Suprapubic skin (tissue), 4 donors: Measurements from ENCODE around the gene NDUFV1.

Source experiments
- EP300 ChIP-seq: sonication (generic); formaldehyde crosslinking; IDR thresholded peaks from one replicate; pipeline ENCODE4 v1.6.1; 2017; ENCODE audit warnings: antibody characterized with exemption
- POLR2A ChIP-seq, 2 donors: fragments of 450-650 bp; IDR thresholded peaks; one replicate each; pipeline ENCODE4 v1.6.1; 2017; ENCODE audit warnings: antibody characterized with exemption in 2 of 2, mild to moderate bottlenecking in 2 of 2, moderate library complexity in 2 of 2
- POLR2AphosphoS5 ChIP-seq, 3 donors: sonication (generic); formaldehyde crosslinking; IDR thresholded peaks; one replicate each; pipeline ENCODE4 v1.6.1; 2017; ENCODE audit warnings: antibody characterized with exemption in 3 of 3
- TF ChIP-seq, protein P1 (sequence below), 2 donors: fragments of 200-600 bp in 1 of 2; fragments of 450-650 bp in 1 of 2; sonication (generic) in 1 of 2; IDR thresholded peaks; one replicate each; pipeline ENCODE4 v1.5.1; 2016 to 2019; ENCODE audit warnings: antibody characterized with exemption in 2 of 2, mild to moderate bottlenecking in 1 of 2, moderate library complexity in 1 of 2

DNA sequence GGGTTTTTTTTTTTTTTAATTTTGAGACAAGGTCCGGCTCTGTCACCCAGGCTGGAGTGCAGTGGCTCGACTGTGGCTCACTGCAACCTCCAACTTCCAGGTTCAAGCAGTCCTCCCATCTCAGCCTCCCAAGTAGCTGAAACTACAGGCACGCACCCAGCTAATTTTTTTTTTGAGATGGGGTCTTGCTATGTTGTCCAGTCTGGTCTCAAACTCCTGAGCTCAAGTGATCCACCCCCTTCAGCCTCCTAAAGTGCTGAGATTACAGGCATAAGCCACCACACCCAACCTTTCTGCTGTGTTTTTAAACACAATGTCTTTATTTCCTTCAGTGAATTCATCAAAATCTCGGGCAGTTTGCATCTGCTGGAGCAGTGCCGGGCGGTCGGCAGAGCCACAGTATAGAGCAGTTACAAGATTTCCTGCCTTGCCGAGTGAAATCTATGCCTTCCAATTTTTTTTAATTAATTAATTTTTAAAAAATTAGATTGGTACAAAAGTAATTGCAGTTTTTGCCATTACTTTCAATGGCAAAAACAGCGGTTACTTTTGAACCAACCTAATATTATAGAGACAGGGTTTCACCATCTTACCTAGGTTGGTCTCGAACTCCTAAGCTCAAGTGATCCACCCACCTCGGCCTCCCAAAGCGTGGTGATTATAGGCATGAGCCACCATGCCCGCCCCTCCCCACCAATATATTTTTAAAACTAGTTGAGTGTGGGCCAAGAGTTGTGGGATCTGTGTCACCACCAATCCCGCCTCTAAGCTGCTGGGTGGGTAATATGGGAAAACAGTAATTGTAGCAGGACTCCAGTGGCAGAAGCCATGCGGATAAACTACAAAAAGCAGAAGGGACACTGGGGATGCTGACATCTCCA lies 46.5 kb downstream of the NDUFV1 start:
- TF ChIP-seq EP300, result no peak
- TF ChIP-seq POLR2AphosphoS5 (IDR thresholded peaks at IDR 0.05), result no peak
- TF ChIP-seq, protein P1, sequence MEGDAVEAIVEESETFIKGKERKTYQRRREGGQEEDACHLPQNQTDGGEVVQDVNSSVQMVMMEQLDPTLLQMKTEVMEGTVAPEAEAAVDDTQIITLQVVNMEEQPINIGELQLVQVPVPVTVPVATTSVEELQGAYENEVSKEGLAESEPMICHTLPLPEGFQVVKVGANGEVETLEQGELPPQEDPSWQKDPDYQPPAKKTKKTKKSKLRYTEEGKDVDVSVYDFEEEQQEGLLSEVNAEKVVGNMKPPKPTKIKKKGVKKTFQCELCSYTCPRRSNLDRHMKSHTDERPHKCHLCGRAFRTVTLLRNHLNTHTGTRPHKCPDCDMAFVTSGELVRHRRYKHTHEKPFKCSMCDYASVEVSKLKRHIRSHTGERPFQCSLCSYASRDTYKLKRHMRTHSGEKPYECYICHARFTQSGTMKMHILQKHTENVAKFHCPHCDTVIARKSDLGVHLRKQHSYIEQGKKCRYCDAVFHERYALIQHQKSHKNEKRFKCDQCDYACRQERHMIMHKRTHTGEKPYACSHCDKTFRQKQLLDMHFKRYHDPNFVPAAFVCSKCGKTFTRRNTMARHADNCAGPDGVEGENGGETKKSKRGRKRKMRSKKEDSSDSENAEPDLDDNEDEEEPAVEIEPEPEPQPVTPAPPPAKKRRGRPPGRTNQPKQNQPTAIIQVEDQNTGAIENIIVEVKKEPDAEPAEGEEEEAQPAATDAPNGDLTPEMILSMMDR (IDR thresholded peaks at IDR 0.05), result no peak
- no peak for TF ChIP-seq POLR2A (IDR thresholded peaks at IDR 0.05)
